HG03432 (cell line): Measurements from ENCODE around the gene KCNIP1.

ENCODE experiments used
- ATAC-seq: cut with Tn5 transposase; IDR thresholded peaks from one replicate; pipeline ENCODE4 v1.9.1; 2021; ENCODE audit warnings: mild to moderate bottlenecking, moderate library complexity; ENCODE audit not compliant: unreplicated experiment

The KCNIP1 gene

GRCh38 chr5:170482511-170482910 is 21.3 kb upstream of the KCNIP1 start:
- no peak for ATAC-seq

GRCh38 chr5:170483701-170484458 is 19.9 kb upstream of the KCNIP1 start:
- ATAC-seq = no peak

GRCh38 chr5:170484459-170484831 is 19.4 kb upstream of the KCNIP1 start:
- no peak for ATAC-seq

- ATAC-seq = no peak
Observed at GRCh38 chr5:170484847-170485615, 18.8 kb upstream of the KCNIP1 start.

- ATAC-seq = no peak
Observed at GRCh38 chr5:170485616-170485911, 18.3 kb upstream of the KCNIP1 start.

- ATAC-seq = no peak
Observed at GRCh38 chr5:170486371-170486770, 17.4 kb upstream of the KCNIP1 start.

GRCh38 chr5:170488570-170488969 is 15.2 kb upstream of the KCNIP1 start:
- no peak for ATAC-seq

- ATAC-seq = no peak
Observed at GRCh38 chr5:170489199-170489598, 14.6 kb upstream of the KCNIP1 start.

GRCh38 chr5:170490381-170490780 is 13.4 kb upstream of the KCNIP1 start:
- no peak for ATAC-seq

- no peak for ATAC-seq
Observed at GRCh38 chr5:170491479-170491878, 12.3 kb upstream of the KCNIP1 start.

- ATAC-seq = no peak
Observed at GRCh38 chr5:170493028-170493820, 10.6 kb upstream of the KCNIP1 start.

- no peak for ATAC-seq
Observed at GRCh38 chr5:170494041-170494440, 9.8 kb upstream of the KCNIP1 start.

GRCh38 chr5:170495825-170496661 is 7.8 kb upstream of the KCNIP1 start:
- no peak for ATAC-seq

GRCh38 chr5:170496662-170497028 is 7.2 kb upstream of the KCNIP1 start:
- ATAC-seq = no peak

GRCh38 chr5:170497311-170498038 is 6.3 kb upstream of the KCNIP1 start:
- no peak for ATAC-seq

- ATAC-seq = no peak
Observed at GRCh38 chr5:170498811-170499351, 4.9 kb upstream of the KCNIP1 start.

- ATAC-seq = no peak
Observed at GRCh38 chr5:170499621-170500020, 4.2 kb upstream of the KCNIP1 start.

- ATAC-seq = no peak
Observed at GRCh38 chr5:170501361-170501760, 2.5 kb upstream of the KCNIP1 start.

- ATAC-seq = no peak
Observed at GRCh38 chr5:170501931-170502330, 1.9 kb upstream of the KCNIP1 start.
